ENCODE measurements around the gene WIZ. TPM values are rescaled to one million over a fixed set of nuclear protein-coding genes. Genes with fewer than 3 reads are reported as not detected.
A peak's percentile ranks its signal among the peaks of the same experiment; 100 is the strongest.

WIZ gene
- total RNA-seq, 2 donors from 2014 or later = 55.9 to 93.3 TPM

GRCh38 chr19:15431396-15432017, 18.2 kb downstream of the WIZ start:
- no peak overlapping the region for H3K27ac ChIP-seq
- 10% methylated on average over 7 of the region's 7 CpGs for WGBS
- H3K9me3 ChIP-seq = no peaks in the 10 kb centered on the region
- H3K4me3 ChIP-seq = peak overlapping the region; percentile 78 to 85
- intact Hi-C loops (cut with DNase I) = loop anchor here (5.0 kb wide), 1 partner anchor 54 kb away; the partner anchor contains the start of gene AKAP8
- H3K4me1 ChIP-seq (replicated peaks) = peaks cover 18% of the 10 kb centered on the region
- TF ChIP-seq, protein P1, sequence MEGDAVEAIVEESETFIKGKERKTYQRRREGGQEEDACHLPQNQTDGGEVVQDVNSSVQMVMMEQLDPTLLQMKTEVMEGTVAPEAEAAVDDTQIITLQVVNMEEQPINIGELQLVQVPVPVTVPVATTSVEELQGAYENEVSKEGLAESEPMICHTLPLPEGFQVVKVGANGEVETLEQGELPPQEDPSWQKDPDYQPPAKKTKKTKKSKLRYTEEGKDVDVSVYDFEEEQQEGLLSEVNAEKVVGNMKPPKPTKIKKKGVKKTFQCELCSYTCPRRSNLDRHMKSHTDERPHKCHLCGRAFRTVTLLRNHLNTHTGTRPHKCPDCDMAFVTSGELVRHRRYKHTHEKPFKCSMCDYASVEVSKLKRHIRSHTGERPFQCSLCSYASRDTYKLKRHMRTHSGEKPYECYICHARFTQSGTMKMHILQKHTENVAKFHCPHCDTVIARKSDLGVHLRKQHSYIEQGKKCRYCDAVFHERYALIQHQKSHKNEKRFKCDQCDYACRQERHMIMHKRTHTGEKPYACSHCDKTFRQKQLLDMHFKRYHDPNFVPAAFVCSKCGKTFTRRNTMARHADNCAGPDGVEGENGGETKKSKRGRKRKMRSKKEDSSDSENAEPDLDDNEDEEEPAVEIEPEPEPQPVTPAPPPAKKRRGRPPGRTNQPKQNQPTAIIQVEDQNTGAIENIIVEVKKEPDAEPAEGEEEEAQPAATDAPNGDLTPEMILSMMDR (IDR thresholded peaks at IDR 0.05) = no peak
- TF ChIP-seq POLR2AphosphoS5 (IDR thresholded peaks at IDR 0.05) (no peak), POLR2A (IDR thresholded peaks at IDR 0.05) (no peak)
- no peak for DNase-seq (ENCODE audit: low spot score)
- no peaks in the 10 kb centered on the region for H3K27me3 ChIP-seq (replicated peaks; ENCODE audit: insufficient read depth)
- H3K36me3 ChIP-seq = peaks cover 0 to 10% of the 10 kb centered on the region in 2 donors

GRCh38 chr19:15430526-15431120, 19.1 kb downstream of the WIZ start:
- intact Hi-C loops (cut with DNase I) = loop anchor here (5.0 kb wide), 1 partner anchor 53 kb away; the partner anchor contains the start of gene AKAP8
- WGBS = 73% methylated on average over 9 of the region's 10 CpGs
- Histone ChIP-seq H3K27me3 (replicated peaks; ENCODE audit: insufficient read depth) (no peaks in the 10 kb centered on the region), H3K27ac (no peak overlapping the region), H3K9me3 (no peaks in the 10 kb centered on the region), H3K4me3 (no peak overlapping the region), H3K4me1 (replicated peaks) (peaks cover 18% of the 10 kb centered on the region), H3K36me3 (peaks cover 0 to 10% of the 10 kb centered on the region in 2 donors)
- TF ChIP-seq POLR2A (IDR thresholded peaks at IDR 0.05) = no peak
- no peak for TF ChIP-seq POLR2AphosphoS5 (IDR thresholded peaks at IDR 0.05)
- TF ChIP-seq, protein P1 (IDR thresholded peaks at IDR 0.05) = no peak
- DNase-seq (ENCODE audit: low spot score) = no peak

DNA sequence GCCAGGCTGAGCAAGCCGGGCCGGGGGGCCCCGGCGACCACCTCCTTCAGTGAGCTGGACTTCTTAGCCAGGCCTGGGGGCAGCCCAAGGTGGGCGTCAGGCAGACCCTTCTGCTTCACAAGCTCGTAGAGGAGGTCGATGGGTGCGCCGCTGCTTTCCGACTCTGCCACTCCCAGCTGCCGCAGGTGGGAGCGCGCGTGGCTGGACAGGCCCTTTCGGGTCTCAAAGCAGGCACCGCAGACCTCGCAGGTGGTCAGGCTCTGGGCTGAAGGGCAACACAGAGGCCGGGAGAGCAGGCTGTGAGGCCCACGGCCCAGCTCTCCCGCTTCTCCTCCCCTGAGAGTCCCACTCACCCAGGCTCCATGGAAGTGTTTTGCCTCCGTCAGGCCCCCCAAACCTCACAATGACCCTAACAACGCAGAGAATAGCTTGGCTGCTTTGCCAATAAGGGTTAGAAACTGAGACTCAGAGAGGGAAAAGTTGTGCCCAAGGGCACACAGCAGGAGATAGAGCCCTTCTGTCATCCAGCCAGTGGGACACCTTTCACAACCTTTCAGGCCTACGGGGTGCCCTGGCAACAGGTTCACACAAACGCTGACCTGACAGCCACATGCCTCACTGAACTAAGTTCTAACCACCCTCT, 19.8 kb downstream of the WIZ start:
- WGBS = 90% methylated on average over 24 of the region's 24 CpGs
- Histone ChIP-seq H3K27me3 (replicated peaks; ENCODE audit: insufficient read depth) (no peaks in the 10 kb centered on the region), H3K4me3 (no peak overlapping the region), H3K4me1 (replicated peaks) (peaks cover 18% of the 10 kb centered on the region), H3K36me3 (peaks cover 5 to 10% of the 10 kb centered on the region in 2 donors), H3K9me3 (no peaks in the 10 kb centered on the region), H3K27ac (no peak overlapping the region)
- TF ChIP-seq POLR2A (IDR thresholded peaks at IDR 0.05) (no peak), POLR2AphosphoS5 (IDR thresholded peaks at IDR 0.05) (no peak)
- TF ChIP-seq, protein P1 (IDR thresholded peaks at IDR 0.05) = no peak
- DNase-seq (ENCODE audit: low spot score) = no peak
- intact Hi-C loops (cut with DNase I) = loop anchor here (5.0 kb wide), 1 partner anchor 53 kb away; the partner anchor contains the start of gene AKAP8

DNA sequence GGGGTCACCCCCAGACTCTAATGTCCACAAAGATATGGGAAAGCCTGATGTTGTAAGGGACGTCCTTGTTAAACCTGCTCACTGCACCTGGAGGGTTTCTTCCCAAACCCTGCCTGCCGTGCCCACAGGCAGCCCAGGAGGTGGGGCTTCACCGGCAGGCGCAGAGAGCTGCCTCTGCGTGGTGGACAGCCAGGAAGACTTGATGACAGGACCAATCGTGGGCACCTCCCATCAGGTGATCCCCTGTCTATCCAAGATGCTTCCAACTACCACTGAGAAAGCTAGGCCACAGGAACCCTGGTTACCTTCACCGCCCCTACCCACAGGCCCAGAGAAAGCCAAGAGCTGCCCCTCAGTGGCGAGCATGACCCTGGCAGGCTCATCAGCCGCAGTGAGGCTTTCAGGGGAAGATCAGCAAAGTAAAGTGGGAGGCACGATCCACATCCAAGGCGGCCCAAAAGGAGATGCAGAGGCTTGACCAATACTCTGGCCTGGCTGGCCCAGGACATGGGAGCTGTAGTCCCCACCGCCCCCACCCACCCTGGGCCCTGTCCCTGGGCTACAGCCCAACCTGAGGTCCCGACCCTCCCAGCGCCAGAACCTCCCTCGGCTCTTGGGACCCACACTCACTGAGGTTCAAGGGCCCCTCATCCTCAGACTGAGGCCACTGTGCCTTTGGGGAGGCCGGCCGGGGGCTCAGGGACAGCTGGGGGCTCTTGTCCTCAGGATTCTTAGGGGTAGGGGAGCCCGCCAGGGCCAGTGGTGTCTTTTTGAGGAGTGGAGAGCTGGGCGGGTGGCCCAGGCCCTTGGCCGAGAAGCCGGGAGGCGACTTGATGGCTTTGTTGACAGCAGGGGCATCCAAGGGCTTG, 20.6 kb downstream of the WIZ start:
- H3K36me3 ChIP-seq = peaks cover 6 to 18% of the 10 kb centered on the region in 2 donors

More for the DNA sequence above, 20.6 kb downstream of the WIZ start:
- no peak for DNase-seq (ENCODE audit: low spot score)
- no peak overlapping the region for H3K4me3 ChIP-seq
- intact Hi-C loops (cut with DNase I) = no loop called here
- 91% methylated on average over 22 of the region's 22 CpGs for WGBS
- H3K9me3 ChIP-seq = no peaks in the 10 kb centered on the region
- H3K4me1 ChIP-seq (replicated peaks) = peaks cover 18% of the 10 kb centered on the region
- no peak for TF ChIP-seq POLR2AphosphoS5 (IDR thresholded peaks at IDR 0.05)
- TF ChIP-seq, protein P1 (IDR thresholded peaks at IDR 0.05) = no peak
- no peak for TF ChIP-seq POLR2A (IDR thresholded peaks at IDR 0.05)
- no peak overlapping the region for H3K27ac ChIP-seq
- no peaks in the 10 kb centered on the region for H3K27me3 ChIP-seq (replicated peaks; ENCODE audit: insufficient read depth)

Measured in prostate gland (tissue), 2 donors.